HCT116 (cell line): ENCODE data around the gene OPRL1. TPM values are rescaled to one million over a fixed set of nuclear protein-coding genes. Genes with fewer than 3 reads are reported as not detected.

ENCODE experiments used
- ATAC-seq: fragments of 200-7000 bp; cut with Tn5 transposase; 2 replicates; pipeline ENCODE4 v1.9.1; 2020; ENCODE audit warnings: mild to moderate bottlenecking, moderate library complexity
- BruUV-seq: library from RNA; stranded (reverse); fragments of 400-500 nt; replicated peaks from 2 replicates; lab custom pipeline; 2021; lab: Mats Ljungman, UMichigan
- CTCF ChIA-PET: fragments of 300-600 bp; sonication (Branson Sonifier 250); formaldehyde crosslinking; loops from one replicate; lab custom pipeline; 2021; ENCODE audit warnings: antibody characterized with exemption; lab: Charles Lee
- POLR2A ChIA-PET: fragments of 300-600, 350-600 bp; sonication (Branson Sonifier 250); formaldehyde crosslinking; loops from one replicate; lab custom pipeline; 2021; ENCODE audit warnings: antibody characterized with exemption; lab: Charles Lee
- RAD21 ChIA-PET, 2 experiments: fragments of 300-600 bp; sonication (Branson Sonifier 250); formaldehyde crosslinking; loops; one replicate each; lab custom pipeline; 2023; ENCODE audit warnings: low total read pairs in 2 of 2; ENCODE audit not compliant: uncharacterized antibody in 2 of 2, unreplicated experiment in 2 of 2, low non-redundant PET in 1 of 2; lab: Charles Lee
- DNase-seq: peaks from one replicate; pipeline ENCODE4 v3.0.0-alpha.2; 2010; ENCODE audit warnings: low read depth, low spot score
- H2AFZ ChIP-seq: fragments of 200-600 bp; shearing (Covaris generic), sonication (generic); 2 replicates; pipeline ENCODE4 v1.6.1; 2017; ENCODE audit warnings: low read depth, mixed run types, mixed read lengths, antibody characterized with exemption, low read length; ENCODE audit not compliant: poor library complexity, severe bottlenecking
- H3K27ac ChIP-seq: 2 replicates; pipeline ENCODE4 v1.5.1; 2012; ENCODE audit warnings: low read depth, low read length
- H3K27me3 ChIP-seq: fragments of 200-600 bp; sonication (generic); 2 replicates; pipeline ENCODE4 v1.6.1; 2016; ENCODE audit warnings: mixed run types, low read length, mixed read lengths; ENCODE audit not compliant: insufficient read depth
- H3K36me3 ChIP-seq, 2 experiments: fragments of 200-500 bp in 1 of 2; fragments of 200-600 bp in 1 of 2; sonication (Bioruptor generic) in 1 of 2; sonication (generic) in 1 of 2; 2 replicates each; pipeline versions ENCODE4 v1.5.1 to v1.6.1; 2014 to 2016; ENCODE audit warnings: low read length in 2 of 2, inconsistent platforms in 1 of 2, mixed read lengths in 1 of 2, mixed run types in 1 of 2; ENCODE audit not compliant: insufficient read depth in 2 of 2, control insufficient read depth in 1 of 2
- H3K4me1 ChIP-seq, 2 experiments: fragments of 200-600 bp in 1 of 2; sonication (generic) in 1 of 2; 2 replicates each; pipeline versions ENCODE4 v1.5.1 to v1.6.1; 2012 to 2017; ENCODE audit warnings: low read length in 2 of 2, inconsistent platforms in 1 of 2, mild to moderate bottlenecking in 1 of 2, mixed read lengths in 1 of 2, mixed run types in 1 of 2, moderate library complexity in 1 of 2; ENCODE audit not compliant: insufficient read depth in 2 of 2, control insufficient read depth in 1 of 2
- H3K4me2 ChIP-seq: fragments of 200-600 bp; sonication (generic); 2 replicates; pipeline ENCODE4 v1.6.1; 2017; ENCODE audit warnings: mixed run types, low read length, mixed read lengths
- H3K4me3 ChIP-seq, 2 experiments: fragments of 200-600 bp in 1 of 2; sonication (generic) in 1 of 2; replicated peaks in 1 of 2; 2 replicates each; pipeline ENCODE4 v1.5.1; 2011 to 2016; ENCODE audit warnings: low read length in 2 of 2, control low read depth in 1 of 2, low read depth in 1 of 2, mild to moderate bottlenecking in 1 of 2, mixed read lengths in 1 of 2, mixed run types in 1 of 2
- H3K79me2 ChIP-seq: fragments of 200-600 bp; sonication (generic); 2 replicates; pipeline ENCODE4 v1.6.1; 2017; ENCODE audit warnings: mild to moderate bottlenecking, mixed run types, low read length, moderate library complexity, mixed read lengths; ENCODE audit not compliant: insufficient read depth
- H3K9ac ChIP-seq: fragments of 200-600 bp; sonication (generic); 2 replicates; pipeline ENCODE4 v1.6.1; 2016; ENCODE audit warnings: low read length, mixed read lengths
- H3K9me2 ChIP-seq: fragments of 200-600 bp; sonication (generic), shearing (Covaris generic); 2 replicates; pipeline ENCODE4 v1.6.1; 2017; ENCODE audit warnings: mixed run types, mild to moderate bottlenecking, moderate library complexity; ENCODE audit not compliant: insufficient read depth
- H3K9me3 ChIP-seq, 2 experiments: fragments of 200-500 bp in 1 of 2; fragments of 200-600 bp in 1 of 2; sonication (Bioruptor generic) in 1 of 2; sonication (generic) in 1 of 2; 2 replicates each; pipeline ENCODE4 v1.6.1; 2014 to 2017; ENCODE audit warnings: low read length in 2 of 2, mixed read lengths in 2 of 2, inconsistent platforms in 1 of 2, low read depth in 1 of 2, mild to moderate bottlenecking in 1 of 2, mixed run types in 1 of 2, moderate library complexity in 1 of 2; ENCODE audit not compliant: control insufficient read depth in 1 of 2, insufficient read depth in 1 of 2
- H4K20me1 ChIP-seq: fragments of 200-600 bp; sonication (generic), shearing (Covaris generic); 2 replicates; pipeline ENCODE4 v1.6.1; 2017; ENCODE audit warnings: mixed run types, mild to moderate bottlenecking, moderate library complexity; ENCODE audit not compliant: insufficient read depth
- ATF3 ChIP-seq: IDR thresholded peaks from 2 replicates; pipeline ENCODE4 v1.6.1; 2012
- CBX3 ChIP-seq: IDR thresholded peaks from 2 replicates; pipeline ENCODE4 v1.6.1; 2012; ENCODE audit warnings: low read depth
- CEBPB ChIP-seq: IDR thresholded peaks from 2 replicates; pipeline ENCODE4 v1.6.1; 2012; ENCODE audit warnings: low read depth
- EGR1 ChIP-seq: IDR thresholded peaks from 2 replicates; pipeline ENCODE4 v1.6.1; 2012; ENCODE audit warnings: low read depth
- ELF1 ChIP-seq: IDR thresholded peaks from 2 replicates; pipeline ENCODE4 v1.6.1; 2012; ENCODE audit warnings: low read depth, borderline replicate concordance
- EZH2phosphoT487 ChIP-seq: fragments of 200-600 bp; IDR thresholded peaks from 2 replicates; pipeline ENCODE4 v1.6.1; 2018; ENCODE audit warnings: antibody characterized with exemption, borderline replicate concordance
- JUND ChIP-seq: IDR thresholded peaks from 2 replicates; pipeline ENCODE4 v1.6.1; 2012
- POLR2A ChIP-seq: IDR thresholded peaks from 2 replicates; pipeline ENCODE4 v1.7.0; 2011; ENCODE audit warnings: borderline replicate concordance; ENCODE audit not compliant: insufficient read depth, insufficient read length; ENCODE audit errors: extremely low read depth
- POLR2AphosphoS5 ChIP-seq: IDR thresholded peaks from 2 replicates; pipeline ENCODE4 v1.6.1; 2011; ENCODE audit warnings: mild to moderate bottlenecking, low read depth, low read length, moderate library complexity
- RAD21 ChIP-seq: IDR thresholded peaks from 2 replicates; pipeline ENCODE4 v1.6.1; 2012; ENCODE audit warnings: low read depth, mild to moderate bottlenecking
- REST ChIP-seq: IDR thresholded peaks from 2 replicates; pipeline ENCODE4 v1.6.1; 2012; ENCODE audit warnings: low read depth
- SIN3A ChIP-seq: IDR thresholded peaks from 2 replicates; pipeline ENCODE4 v1.6.1; 2012; ENCODE audit warnings: low read depth
- SP1 ChIP-seq: IDR thresholded peaks from 2 replicates; pipeline ENCODE4 v1.6.1; 2012; ENCODE audit warnings: low read depth
- SRF ChIP-seq: IDR thresholded peaks from 2 replicates; pipeline ENCODE4 v1.6.1; 2012; ENCODE audit warnings: low read depth
- TCF7L2 ChIP-seq: IDR thresholded peaks from 2 replicates; pipeline ENCODE4 v1.7.0; 2011; ENCODE audit warnings: borderline replicate concordance, inconsistent platforms; ENCODE audit not compliant: insufficient read depth, insufficient read length; ENCODE audit errors: extremely low read depth
- ZBTB33 ChIP-seq: IDR thresholded peaks from 2 replicates; pipeline ENCODE4 v1.6.1; 2011; ENCODE audit warnings: mild to moderate bottlenecking, low read length, moderate library complexity; ENCODE audit not compliant: insufficient replicate concordance; ENCODE audit errors: extremely low read depth
- ZFX ChIP-seq: fragments of 450-650 bp; IDR thresholded peaks from 2 replicates; pipeline ENCODE4 v1.6.1; 2017
- ZNF274 ChIP-seq: fragments of 200-500 bp; sonication (Bioruptor generic); IDR thresholded peaks from 2 replicates; pipeline ENCODE4 v1.6.1; 2014; ENCODE audit warnings: mild to moderate bottlenecking, low read depth, low read length, inconsistent platforms
- intact Hi-C: fragments of 100-400 bp; cut with micrococcal nuclease; formaldehyde crosslinking; loops from 2 replicates; pipeline ENCODE4 v1.10.0; 2022
- total RNA-seq: library from RNA; stranded (reverse); gene quantifications from one replicate; pipeline ENCODE4 v1.2.1, GENCODE V29; 2021; ENCODE audit not compliant: unreplicated experiment

Gene OPRL1
- total RNA-seq, 1 experiment from 2014 or later, result 1.6 TPM

- H2AFZ ChIP-seq, result no peak overlapping the region
- intact Hi-C loops, result no loop called here
- H3K9me3 ChIP-seq, result no peaks in the 10 kb centered on the region
- H3K9me2 ChIP-seq, result no peaks in the 10 kb centered on the region
- CTCF ChIA-PET, result no interaction called here
- RAD21 ChIA-PET, result interaction anchor here in 1 of 2 experiments (0.6 kb wide), 1 partner anchor 539 kb away, joined by 5 read pairs; no protein-coding TSS in a partner anchor
- no peaks in the 10 kb centered on the region for H3K27me3 ChIP-seq
- ATAC-seq (no peak), DNase-seq (no peak)
- no peak overlapping the region for H3K4me3 ChIP-seq
- H3K9ac ChIP-seq, result no peak overlapping the region
- H3K36me3 ChIP-seq, result no peaks in the 10 kb centered on the region
- H3K4me1 ChIP-seq, result peaks cover 9 to 14% of the 10 kb centered on the region in 2 experiments
- no peaks in the 10 kb centered on the region for H4K20me1 ChIP-seq
- TF ChIP-seq CBX3, result no peak
- no peak for TF ChIP-seq RAD21
- no peak for TF ChIP-seq SIN3A
- TF ChIP-seq SRF, result no peak
- TF ChIP-seq ZBTB33, result no peak
- TF ChIP-seq ELF1, result no peak
- no peak for TF ChIP-seq ZFX
- TF ChIP-seq SP1, result no peak
- no peak for TF ChIP-seq JUND
- TF ChIP-seq ZNF274, result no peak
- no peak for TF ChIP-seq EZH2phosphoT487
- no peak for TF ChIP-seq TCF7L2
- no peak for TF ChIP-seq REST
- no peak for TF ChIP-seq POLR2A
- no peak for TF ChIP-seq ATF3
- no peak for TF ChIP-seq EGR1
- TF ChIP-seq CEBPB, result no peak
- no peak for TF ChIP-seq POLR2AphosphoS5
- TF ChIP-seq, all 23 proteins: peak for 0
- POLR2A ChIA-PET, result interaction anchor here (1.8 kb wide), 1 partner anchor 15 kb away, joined by 5 read pairs; no protein-coding TSS in a partner anchor
- BruUV-seq, result no TSS peak
- peaks cover 9% of the 10 kb centered on the region; the same call in 1 of the 2 replicates for H3K79me2 ChIP-seq
- no peak overlapping the region for H3K4me2 ChIP-seq
- H3K27ac ChIP-seq, result no peak overlapping the region
Observed at GRCh38 chr20:64077094-64077493, 2.8 kb upstream of the OPRL1 start.
